Central memory CD8-positive, alpha-beta T cell (primary cell): ENCODE data around the gene PPP2R3B.

Experiments
- ATAC-seq: fragments of 150-1000 bp; cut with Tn5 transposase; replicated peaks from 2 replicates; pipeline ENCODE4 v1.10.0; 2022; ENCODE audit warnings: mild to moderate bottlenecking, moderate FRiP score, moderate number of reproducible peaks; ENCODE audit not compliant: poor library complexity, severe bottlenecking; ENCODE audit errors: extremely low read depth
- DNase-seq, 2 donors: peaks; one replicate each; pipeline ENCODE4 v3.0.0; 2021; ENCODE audit warnings: low spot score in 2 of 2
- H3K27ac Mint-ChIP-seq: one replicate; pipeline ENCODE4 v1.8.0; 2022; ENCODE audit warnings: low read depth, mild to moderate bottlenecking, moderate library complexity, mixed read lengths
- H3K27me3 Mint-ChIP-seq: one replicate; pipeline ENCODE4 v1.8.0; 2022; ENCODE audit warnings: mixed read lengths
- H3K36me3 Mint-ChIP-seq: one replicate; pipeline ENCODE4 v1.8.0; 2022; ENCODE audit warnings: mild to moderate bottlenecking, moderate library complexity, mixed read lengths; ENCODE audit not compliant: insufficient read depth
- H3K4me1 Mint-ChIP-seq: one replicate; pipeline ENCODE4 v1.8.0; 2022; ENCODE audit warnings: mixed read lengths
- H3K4me3 Mint-ChIP-seq: one replicate; pipeline ENCODE4 v1.8.0; 2022; ENCODE audit warnings: mild to moderate bottlenecking, moderate library complexity, mixed read lengths
- H3K9me3 Mint-ChIP-seq: one replicate; pipeline ENCODE4 v1.8.0; 2022; ENCODE audit warnings: mixed read lengths

PPP2R3B gene

DNA sequence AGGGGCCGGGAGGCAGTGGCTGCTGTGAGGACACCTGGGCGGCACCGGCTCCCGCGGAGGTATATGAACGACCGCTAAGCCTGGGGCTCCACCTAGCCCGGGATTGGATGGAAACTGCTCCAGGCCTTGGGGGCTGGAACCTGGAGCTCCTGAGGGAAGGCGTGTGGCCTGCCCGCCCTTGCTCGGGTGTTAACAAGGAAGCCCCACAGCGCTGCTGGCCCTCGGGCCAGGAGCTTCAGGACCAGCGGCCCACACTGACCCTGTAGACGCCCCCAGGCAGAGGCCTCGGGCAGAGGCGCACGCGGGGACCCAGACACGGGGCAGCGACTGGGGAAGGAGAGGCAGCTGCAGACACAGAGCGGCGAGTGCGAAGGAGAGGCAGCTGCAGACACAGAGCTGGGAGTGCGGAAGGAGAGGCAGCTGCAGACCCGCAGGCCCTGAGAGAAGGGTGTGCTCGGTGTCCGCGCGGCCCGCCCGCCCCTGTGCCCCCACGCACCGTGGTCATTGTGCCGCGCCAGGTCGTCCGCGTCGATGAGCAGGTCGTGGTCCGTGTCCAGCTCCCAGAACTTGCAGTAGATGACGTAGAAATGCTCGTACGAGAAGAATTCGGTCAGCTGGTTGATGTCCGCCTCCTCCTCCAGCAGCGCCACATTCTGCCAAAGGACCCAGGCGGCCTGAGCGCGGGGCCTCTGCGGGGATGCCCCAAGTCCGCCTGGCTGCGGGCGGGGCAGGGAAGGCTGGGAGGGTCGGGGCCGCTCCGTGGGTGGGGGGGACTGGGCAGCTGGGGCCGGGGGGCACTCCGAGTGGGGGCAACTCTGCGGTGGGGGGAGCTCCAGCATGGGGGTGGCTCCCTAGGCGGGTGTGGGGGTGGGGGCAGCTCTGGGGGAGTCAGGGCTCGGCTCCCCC, 41.4 kb downstream of the PPP2R3B start:
- H3K9me3 Mint-ChIP-seq, result no peaks in the 10 kb centered on the region
- ATAC-seq, result no peak

DNA sequence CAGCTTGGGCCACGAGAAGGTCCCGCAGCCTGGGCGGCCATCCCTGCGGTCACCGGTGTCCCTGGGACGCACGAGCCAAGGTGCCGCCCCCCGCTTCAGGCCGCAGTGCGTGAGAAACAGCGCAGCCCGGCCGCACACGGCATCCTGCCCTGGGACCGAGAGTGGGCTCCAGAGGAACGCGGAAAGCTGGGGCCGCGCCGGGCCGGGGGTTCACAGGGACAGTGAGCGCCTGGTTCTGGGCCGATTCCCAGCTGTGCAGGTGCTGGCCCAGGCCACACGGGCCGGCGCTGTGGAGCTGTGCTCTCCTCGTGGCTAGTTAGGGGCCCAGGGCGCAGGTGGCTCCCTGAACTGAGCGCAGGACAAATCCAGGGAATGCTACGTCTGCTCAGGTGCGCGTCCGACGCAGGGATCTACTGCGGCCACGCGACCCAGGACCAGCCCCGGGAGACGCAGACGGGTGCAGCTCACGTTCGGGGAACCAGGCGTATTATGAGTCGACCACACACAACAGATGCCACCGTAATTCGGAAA, 42.3 kb downstream of the PPP2R3B start:
- Mint-ChIP-seq H3K4me3 (no peak overlapping the region), H3K9me3 (no peaks in the 10 kb centered on the region), H3K36me3 (peaks cover 4% of the 10 kb centered on the region), H3K27me3 (no peaks in the 10 kb centered on the region), H3K27ac (no peak overlapping the region), H3K4me1 (no peaks in the 10 kb centered on the region)
- no peak for ATAC-seq
- no peak for DNase-seq

More for the DNA sequence above, 41.4 kb downstream of the PPP2R3B start:
- Mint-ChIP-seq H3K27me3 (no peaks in the 10 kb centered on the region), H3K27ac (no peak overlapping the region), H3K4me3 (no peak overlapping the region), H3K4me1 (no peaks in the 10 kb centered on the region), H3K36me3 (peaks cover 4% of the 10 kb centered on the region)
- no peak for DNase-seq

DNA sequence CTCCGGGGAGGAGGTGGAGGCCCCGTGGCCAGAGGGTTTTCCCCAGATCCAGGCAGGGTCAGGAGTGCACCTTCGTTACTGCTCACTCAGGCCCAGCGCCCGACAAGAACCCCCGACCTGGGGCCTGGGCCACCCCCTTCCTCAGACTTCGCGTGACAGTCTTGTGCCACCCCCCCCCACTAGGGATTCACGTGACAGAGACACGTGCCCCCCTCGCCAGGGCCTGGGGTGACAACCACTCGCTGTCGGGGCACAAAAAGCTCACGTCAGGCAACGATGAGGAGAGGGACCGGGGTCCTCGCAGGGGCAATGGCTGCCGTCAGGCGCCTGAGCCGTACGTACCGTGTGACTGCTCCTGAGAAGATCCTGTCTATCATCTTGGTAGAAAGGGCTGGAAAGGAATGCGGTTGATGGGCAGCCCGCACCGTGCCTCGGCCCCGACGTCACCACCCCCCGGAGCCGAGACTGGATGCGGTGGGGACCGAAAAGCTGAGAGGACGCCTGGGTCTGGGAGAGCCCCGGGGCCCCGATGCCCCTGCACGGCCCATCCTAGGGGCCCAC, 45.1 kb downstream of the PPP2R3B start:
- ATAC-seq (no peak), DNase-seq (no peak)
- H3K4me3 Mint-ChIP-seq, result no peak overlapping the region
- peaks cover 11% of the 10 kb centered on the region for H3K36me3 Mint-ChIP-seq
- H3K4me1 Mint-ChIP-seq, result no peaks in the 10 kb centered on the region
- peak overlapping the region; percentile 68 for H3K27ac Mint-ChIP-seq
- H3K27me3 Mint-ChIP-seq, result no peaks in the 10 kb centered on the region
- no peaks in the 10 kb centered on the region for H3K9me3 Mint-ChIP-seq

DNA sequence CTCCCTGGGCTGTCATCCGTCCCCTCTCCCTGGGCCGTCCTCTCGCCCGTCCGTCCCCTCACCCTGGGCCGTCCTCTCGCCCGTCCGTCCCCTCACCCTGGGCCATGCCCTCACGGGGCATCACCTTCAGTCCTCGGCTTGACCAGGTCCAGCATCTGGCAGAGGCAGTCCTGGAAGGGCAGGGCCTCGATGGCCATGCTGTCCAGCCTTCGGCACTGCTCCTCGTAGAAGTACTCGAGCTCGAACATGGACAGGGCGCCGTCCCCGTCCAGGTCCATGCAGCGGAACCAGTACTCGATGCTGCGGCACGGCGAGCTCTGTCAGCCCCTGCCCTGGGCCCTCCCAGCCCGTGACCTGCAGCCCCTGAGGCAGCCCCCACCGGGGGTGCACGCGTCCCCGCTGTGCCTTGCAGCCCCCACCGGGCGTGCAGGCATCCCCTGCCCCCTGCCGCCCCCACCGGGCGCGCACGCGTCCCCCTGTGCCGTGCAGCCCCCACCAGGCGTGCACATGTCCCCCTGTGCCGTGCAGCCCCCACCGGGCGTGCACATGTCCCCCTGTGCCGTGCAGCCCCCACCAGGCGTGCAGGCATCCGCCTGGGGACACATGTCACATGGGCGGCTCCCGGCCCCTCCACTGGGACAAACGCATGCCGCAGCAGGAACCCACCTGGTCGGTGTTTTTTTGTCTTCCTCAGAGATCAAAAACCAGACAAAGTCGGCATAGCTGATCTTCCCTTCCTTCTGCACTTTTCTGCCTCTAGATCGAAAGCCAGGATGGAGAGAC, 45.9 kb downstream of the PPP2R3B start:
- Mint-ChIP-seq H3K36me3 (peaks cover 12% of the 10 kb centered on the region), H3K27ac (peak overlapping the region; percentile 68), H3K27me3 (no peaks in the 10 kb centered on the region), H3K4me3 (no peak overlapping the region), H3K4me1 (no peaks in the 10 kb centered on the region), H3K9me3 (no peaks in the 10 kb centered on the region)
- DNase-seq (no peak), ATAC-seq (no peak)

DNA sequence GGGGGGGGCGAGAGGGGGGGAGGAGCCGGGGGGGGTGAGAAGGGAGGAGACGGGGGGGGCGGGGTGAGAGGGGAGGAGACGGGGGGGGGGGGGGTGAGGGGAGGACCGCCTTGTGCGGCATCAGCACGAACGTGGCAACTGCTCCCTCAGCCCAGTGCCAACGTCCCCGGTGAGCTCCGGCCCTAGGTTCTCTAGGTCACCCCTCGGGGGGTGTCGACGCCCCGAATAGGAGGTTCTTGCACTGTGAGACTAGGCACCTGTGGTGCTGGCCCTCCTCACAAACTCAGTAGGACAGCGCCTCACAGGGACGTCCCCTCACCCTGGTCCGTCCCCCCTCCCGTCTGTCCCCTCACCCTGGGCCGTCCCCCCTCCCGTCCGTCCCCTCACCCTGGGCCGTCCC, 46.6 kb downstream of the PPP2R3B start:
- Mint-ChIP-seq H3K27me3 (no peaks in the 10 kb centered on the region), H3K27ac (no peak overlapping the region), H3K9me3 (no peaks in the 10 kb centered on the region), H3K4me1 (no peaks in the 10 kb centered on the region), H3K4me3 (no peak overlapping the region), H3K36me3 (peaks cover 12% of the 10 kb centered on the region)
- DNase-seq (no peak), ATAC-seq (no peak)

DNA sequence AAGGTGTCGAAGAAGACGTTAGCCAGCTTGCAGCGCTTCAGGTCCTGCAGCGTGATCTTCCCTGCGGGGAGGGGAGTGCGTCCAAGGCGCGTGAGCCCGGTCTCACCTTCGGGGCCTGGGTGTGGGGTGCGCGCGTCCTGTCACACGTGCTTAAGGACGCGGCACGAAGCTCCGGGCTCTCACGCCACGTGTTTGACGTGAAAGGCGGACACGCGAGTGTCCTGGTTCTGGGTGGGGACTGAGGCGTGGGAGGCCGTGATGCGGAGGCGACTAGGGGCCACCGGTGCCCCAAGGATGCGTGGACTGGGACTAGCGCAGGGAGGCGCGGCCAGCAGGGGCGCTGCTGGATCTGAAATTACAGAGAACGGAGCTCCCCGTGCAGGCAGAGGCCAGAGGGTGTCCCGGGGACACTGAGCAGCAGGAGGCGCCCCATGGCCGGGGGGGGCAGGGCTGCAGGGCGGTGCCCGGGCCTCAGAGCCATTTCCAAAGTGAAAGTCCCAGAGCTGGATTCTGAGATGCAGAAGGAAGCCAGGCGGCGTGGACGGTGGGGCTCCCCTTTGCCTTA, 47.8 kb downstream of the PPP2R3B start:
- no peak overlapping the region for H3K4me3 Mint-ChIP-seq
- no peaks in the 10 kb centered on the region for H3K27me3 Mint-ChIP-seq
- ATAC-seq (no peak), DNase-seq (no peak)
- no peaks in the 10 kb centered on the region for H3K9me3 Mint-ChIP-seq
- H3K4me1 Mint-ChIP-seq, result no peaks in the 10 kb centered on the region
- peak overlapping the region; percentile 10 for H3K27ac Mint-ChIP-seq
- peaks cover 12% of the 10 kb centered on the region for H3K36me3 Mint-ChIP-seq

DNA sequence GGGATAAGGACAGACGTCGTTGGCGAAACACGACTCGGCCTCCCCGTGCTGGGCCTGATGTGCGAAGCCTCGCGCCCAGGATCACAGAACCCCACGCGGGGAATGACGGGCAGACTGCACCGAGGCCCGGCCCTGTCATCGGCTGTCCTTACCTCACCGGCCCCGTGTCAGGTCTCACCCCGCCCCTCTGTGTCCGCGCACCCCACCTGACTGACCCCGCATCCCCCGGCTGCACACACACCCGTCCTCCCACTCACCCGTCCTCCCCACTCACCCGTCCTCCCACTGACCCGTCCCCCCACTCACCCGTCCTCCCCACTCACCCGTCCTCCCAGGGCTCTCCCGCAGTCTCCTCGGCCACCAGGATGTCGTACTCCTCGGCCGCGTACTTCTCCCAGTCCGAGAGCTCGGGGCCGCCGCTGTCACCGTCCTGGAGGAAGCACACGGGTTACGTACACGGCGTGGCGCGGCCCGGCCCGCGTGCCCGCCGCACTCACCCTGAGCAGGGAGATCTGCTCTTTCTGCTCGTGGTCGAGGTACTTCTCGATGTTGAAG, 48.3 kb downstream of the PPP2R3B start:
- no peak for DNase-seq
- Mint-ChIP-seq H3K4me3 (no peak overlapping the region), H3K36me3 (peaks cover 12% of the 10 kb centered on the region), H3K9me3 (no peaks in the 10 kb centered on the region), H3K27ac (peak overlapping the region; percentile 32), H3K4me1 (no peaks in the 10 kb centered on the region), H3K27me3 (no peaks in the 10 kb centered on the region)
- ATAC-seq, result no peak

DNA sequence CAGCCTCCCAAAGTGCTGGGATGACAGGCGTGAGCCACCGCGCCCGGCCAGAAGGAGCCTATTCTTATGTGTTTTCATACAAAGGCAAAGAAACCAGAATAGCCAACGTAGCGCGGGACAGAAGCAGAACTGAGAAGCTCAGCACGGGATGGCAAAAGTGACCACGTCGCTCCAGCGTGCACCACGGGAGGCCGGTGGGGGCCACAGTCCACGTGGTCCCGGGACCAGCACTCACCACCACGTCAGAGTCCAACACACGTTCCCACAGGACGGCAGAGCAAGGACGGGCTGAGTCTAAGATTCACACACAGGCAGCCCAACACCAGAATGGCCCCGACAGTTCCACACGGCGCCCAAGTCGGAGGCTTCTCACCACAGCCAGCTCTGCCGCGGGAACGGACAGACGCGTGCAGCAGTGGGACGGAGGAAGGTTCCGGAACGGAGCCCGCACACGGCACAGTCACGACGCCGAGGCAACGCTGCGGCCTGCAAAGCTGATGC, 49.3 kb downstream of the PPP2R3B start:
- H3K27me3 Mint-ChIP-seq, result no peaks in the 10 kb centered on the region
- ATAC-seq (no peak), DNase-seq (no peak)
- no peaks in the 10 kb centered on the region for H3K9me3 Mint-ChIP-seq
- H3K4me1 Mint-ChIP-seq, result no peaks in the 10 kb centered on the region
- peaks cover 12% of the 10 kb centered on the region for H3K36me3 Mint-ChIP-seq
- H3K27ac Mint-ChIP-seq, result peak overlapping the region; percentile 22
- H3K4me3 Mint-ChIP-seq, result no peak overlapping the region

DNA sequence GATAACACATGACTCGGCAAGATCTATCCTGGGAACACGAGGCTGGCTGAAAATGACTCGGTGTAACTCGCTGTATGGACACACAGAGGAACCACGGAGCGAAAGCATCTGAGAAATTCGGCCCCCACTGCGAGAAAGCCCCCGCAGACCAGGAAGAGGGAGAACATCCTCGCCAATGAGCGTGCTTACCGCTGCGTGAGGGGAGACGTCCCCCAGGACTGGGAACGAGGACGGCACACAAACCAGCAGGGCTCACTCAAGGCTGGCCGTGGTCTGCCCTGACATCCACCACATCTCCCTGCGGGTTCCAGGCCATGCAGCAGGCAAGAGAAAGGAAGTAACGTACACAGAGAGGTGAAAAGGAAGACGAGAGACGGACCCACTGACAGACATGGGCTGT, 50.5 kb downstream of the PPP2R3B start:
- H3K27me3 Mint-ChIP-seq, result no peaks in the 10 kb centered on the region
- ATAC-seq (no peak), DNase-seq (no peak)
- peaks cover 5% of the 10 kb centered on the region for H3K4me1 Mint-ChIP-seq
- H3K9me3 Mint-ChIP-seq, result no peaks in the 10 kb centered on the region
- H3K36me3 Mint-ChIP-seq, result peaks cover 12% of the 10 kb centered on the region
- H3K27ac Mint-ChIP-seq, result no peak overlapping the region
- no peak overlapping the region for H3K4me3 Mint-ChIP-seq

DNA sequence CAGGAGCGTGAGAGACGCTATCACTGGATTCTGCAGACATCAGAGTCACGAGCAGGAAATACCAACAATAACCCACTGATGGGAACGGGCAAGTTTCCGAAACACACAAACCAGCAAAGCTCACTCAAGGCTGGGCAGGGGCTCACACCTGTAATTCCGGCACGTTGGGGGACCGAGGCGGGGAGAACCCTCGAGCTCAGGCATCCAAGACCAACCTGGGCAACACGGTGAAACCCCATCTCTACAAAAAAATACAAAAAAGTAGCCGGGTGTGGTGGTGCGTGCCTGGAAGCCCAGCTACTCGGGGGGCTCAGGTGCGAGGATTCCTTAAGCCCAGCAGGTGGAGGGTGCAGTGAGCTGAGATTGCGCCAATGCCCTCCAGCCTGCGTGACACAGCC, 51.0 kb downstream of the PPP2R3B start:
- Mint-ChIP-seq H3K27me3 (no peaks in the 10 kb centered on the region), H3K4me1 (peaks cover 5% of the 10 kb centered on the region), H3K27ac (no peak overlapping the region), H3K4me3 (no peak overlapping the region), H3K36me3 (peaks cover 12% of the 10 kb centered on the region), H3K9me3 (no peaks in the 10 kb centered on the region)
- no peak for ATAC-seq
- DNase-seq, result no peak

DNA sequence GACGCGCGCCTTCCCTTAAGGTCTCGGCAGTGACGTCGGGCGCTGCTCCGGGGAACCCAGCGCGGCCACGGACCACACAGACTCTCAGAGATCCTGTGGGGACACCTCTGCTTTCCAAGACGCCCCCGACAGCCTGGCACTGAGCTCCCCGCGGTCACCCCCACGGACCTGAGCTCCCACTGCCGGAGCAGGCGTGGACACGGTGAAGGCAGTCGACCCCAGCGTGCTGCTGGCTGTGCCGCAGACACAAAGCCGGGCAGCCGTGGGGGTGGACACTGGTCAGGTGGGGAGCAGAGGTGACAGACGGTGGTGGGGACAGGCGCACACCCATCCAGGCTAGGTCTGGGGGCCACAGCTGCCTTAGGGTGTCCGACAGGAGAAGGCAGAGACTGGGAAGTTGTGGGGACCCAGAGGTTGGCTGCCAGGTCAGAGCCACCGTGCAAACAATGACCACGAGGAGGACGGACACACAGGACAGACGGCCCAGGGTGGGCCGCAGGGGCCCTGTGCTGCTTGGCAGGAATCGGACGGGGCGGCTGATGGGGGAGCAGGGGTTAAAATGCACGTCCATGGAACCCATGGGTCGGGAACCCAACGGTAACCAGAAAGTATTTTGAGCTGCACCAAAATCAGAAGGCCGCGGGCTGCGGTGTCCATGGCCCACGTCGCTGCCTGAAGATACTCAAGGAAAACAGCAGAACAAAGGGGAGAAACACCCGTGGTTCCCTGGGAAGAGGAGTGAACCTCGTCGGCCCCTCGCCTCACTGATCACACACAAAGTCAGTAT, 51.5 kb downstream of the PPP2R3B start:
- H3K9me3 Mint-ChIP-seq, result no peaks in the 10 kb centered on the region
- ATAC-seq (no peak), DNase-seq (no peak)
- H3K36me3 Mint-ChIP-seq, result peaks cover 11% of the 10 kb centered on the region
- H3K27ac Mint-ChIP-seq, result no peak overlapping the region
- H3K4me1 Mint-ChIP-seq, result peaks cover 5% of the 10 kb centered on the region
- H3K4me3 Mint-ChIP-seq, result no peak overlapping the region
- no peaks in the 10 kb centered on the region for H3K27me3 Mint-ChIP-seq
